ENCODE results near the gene ABHD8. TPM values are rescaled to one million over a fixed set of nuclear protein-coding genes. Genes with fewer than 3 reads are reported as not detected.

The ABHD8 gene
- total and polyA plus RNA-seq, 2 of the 13 experiments (the other 11 are each of a cell fraction or from before 2014, with no cell fraction given) = 6.3 to 7.2 TPM

DNA sequence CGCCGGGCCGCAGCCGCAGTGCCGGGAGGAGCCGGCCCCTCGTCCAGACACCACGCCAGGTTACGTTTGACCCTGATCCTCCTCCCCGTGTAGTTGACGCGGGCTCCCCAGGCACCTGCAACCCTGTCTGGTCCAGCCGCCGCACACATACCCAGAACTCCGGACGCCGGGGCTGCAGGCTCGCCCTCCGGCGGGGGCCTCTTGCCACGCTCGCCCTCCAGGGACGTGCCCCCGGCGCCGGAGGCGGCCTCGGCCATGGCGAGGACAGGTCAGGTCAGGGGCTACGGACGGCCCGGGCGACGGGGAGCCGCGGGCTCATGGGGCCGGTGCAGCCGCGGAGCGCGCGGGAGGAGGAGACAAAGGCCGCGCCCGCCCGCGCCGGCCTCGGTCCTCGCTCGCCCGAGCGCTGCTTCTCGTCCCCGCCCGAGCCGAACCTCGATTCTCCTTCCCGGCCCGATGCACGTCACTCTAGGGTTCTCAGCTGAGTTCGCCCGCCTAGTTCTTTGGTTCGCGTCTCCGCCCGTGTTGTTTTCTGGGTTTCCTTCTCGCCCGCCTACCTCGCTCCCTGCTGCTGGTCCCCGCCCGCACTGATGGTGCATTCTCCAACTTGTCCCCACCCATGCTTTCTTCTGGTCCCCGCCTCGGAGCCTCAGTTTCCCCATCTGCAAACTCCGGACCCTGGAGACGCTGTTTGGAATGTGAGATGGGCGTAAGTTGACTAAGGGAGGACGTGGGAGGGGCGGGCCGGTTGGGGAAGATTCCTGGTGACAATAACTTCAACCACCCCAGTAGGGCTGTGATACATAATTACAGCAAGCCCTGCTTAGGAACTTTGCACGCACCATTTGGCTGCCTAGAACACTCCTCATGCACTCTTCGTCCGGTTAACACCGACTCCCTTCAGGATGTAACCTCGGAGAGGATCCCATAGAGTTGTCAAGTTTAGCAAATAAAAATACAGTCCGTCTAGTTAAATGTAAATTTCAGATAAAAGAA is 31.5 kb upstream of the ABHD8 start, which contains the start of gene ANO8 (continued):
- TF ChIP-seq, protein P1, sequence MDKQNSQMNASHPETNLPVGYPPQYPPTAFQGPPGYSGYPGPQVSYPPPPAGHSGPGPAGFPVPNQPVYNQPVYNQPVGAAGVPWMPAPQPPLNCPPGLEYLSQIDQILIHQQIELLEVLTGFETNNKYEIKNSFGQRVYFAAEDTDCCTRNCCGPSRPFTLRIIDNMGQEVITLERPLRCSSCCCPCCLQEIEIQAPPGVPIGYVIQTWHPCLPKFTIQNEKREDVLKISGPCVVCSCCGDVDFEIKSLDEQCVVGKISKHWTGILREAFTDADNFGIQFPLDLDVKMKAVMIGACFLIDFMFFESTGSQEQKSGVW (CRISPR knock-in tag; IDR thresholded peaks at IDR 0.05; ENCODE audit: borderline replicate concordance) = no peak
- TF ChIP-seq, protein P2, sequence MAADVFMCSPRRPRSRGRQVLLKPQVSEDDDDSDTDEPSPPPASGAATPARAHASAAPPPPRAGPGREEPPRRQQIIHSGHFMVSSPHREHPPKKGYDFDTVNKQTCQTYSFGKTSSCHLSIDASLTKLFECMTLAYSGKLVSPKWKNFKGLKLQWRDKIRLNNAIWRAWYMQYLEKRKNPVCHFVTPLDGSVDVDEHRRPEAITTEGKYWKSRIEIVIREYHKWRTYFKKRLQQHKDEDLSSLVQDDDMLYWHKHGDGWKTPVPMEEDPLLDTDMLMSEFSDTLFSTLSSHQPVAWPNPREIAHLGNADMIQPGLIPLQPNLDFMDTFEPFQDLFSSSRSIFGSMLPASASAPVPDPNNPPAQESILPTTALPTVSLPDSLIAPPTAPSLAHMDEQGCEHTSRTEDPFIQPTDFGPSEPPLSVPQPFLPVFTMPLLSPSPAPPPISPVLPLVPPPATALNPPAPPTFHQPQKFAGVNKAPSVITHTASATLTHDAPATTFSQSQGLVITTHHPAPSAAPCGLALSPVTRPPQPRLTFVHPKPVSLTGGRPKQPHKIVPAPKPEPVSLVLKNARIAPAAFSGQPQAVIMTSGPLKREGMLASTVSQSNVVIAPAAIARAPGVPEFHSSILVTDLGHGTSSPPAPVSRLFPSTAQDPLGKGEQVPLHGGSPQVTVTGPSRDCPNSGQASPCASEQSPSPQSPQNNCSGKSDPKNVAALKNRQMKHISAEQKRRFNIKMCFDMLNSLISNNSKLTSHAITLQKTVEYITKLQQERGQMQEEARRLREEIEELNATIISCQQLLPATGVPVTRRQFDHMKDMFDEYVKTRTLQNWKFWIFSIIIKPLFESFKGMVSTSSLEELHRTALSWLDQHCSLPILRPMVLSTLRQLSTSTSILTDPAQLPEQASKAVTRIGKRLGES (CRISPR knock-in tag; IDR thresholded peaks at IDR 0.05; ENCODE audit: borderline replicate concordance) = no peak
- TF ChIP-seq PHF21A (CRISPR knock-in tag; IDR thresholded peaks at IDR 0.05) = peak; percentile 75
- TF ChIP-seq, protein P3, sequence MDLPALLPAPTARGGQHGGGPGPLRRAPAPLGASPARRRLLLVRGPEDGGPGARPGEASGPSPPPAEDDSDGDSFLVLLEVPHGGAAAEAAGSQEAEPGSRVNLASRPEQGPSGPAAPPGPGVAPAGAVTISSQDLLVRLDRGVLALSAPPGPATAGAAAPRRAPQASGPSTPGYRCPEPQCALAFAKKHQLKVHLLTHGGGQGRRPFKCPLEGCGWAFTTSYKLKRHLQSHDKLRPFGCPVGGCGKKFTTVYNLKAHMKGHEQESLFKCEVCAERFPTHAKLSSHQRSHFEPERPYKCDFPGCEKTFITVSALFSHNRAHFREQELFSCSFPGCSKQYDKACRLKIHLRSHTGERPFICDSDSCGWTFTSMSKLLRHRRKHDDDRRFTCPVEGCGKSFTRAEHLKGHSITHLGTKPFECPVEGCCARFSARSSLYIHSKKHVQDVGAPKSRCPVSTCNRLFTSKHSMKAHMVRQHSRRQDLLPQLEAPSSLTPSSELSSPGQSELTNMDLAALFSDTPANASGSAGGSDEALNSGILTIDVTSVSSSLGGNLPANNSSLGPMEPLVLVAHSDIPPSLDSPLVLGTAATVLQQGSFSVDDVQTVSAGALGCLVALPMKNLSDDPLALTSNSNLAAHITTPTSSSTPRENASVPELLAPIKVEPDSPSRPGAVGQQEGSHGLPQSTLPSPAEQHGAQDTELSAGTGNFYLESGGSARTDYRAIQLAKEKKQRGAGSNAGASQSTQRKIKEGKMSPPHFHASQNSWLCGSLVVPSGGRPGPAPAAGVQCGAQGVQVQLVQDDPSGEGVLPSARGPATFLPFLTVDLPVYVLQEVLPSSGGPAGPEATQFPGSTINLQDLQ (CRISPR knock-in tag; IDR thresholded peaks at IDR 0.05) = no peak
- no peak for TF ChIP-seq ZNF761 (CRISPR knock-in tag; conservative IDR thresholded peaks at IDR 0.05)
- no peak for TF ChIP-seq ZNF589 (CRISPR knock-in tag; conservative IDR thresholded peaks at IDR 0.05)
- TF ChIP-seq ZC3H4 (CRISPR knock-in tag; IDR thresholded peaks at IDR 0.05; ENCODE audit: borderline replicate concordance) = no peak
- peak; percentile 71 for TF ChIP-seq ZNF776 (CRISPR knock-in tag; IDR thresholded peaks at IDR 0.05)
- no peak for TF ChIP-seq HMG20A (CRISPR knock-in tag; IDR thresholded peaks at IDR 0.05; ENCODE audit: borderline replicate concordance)
- TF ChIP-seq, protein P4, sequence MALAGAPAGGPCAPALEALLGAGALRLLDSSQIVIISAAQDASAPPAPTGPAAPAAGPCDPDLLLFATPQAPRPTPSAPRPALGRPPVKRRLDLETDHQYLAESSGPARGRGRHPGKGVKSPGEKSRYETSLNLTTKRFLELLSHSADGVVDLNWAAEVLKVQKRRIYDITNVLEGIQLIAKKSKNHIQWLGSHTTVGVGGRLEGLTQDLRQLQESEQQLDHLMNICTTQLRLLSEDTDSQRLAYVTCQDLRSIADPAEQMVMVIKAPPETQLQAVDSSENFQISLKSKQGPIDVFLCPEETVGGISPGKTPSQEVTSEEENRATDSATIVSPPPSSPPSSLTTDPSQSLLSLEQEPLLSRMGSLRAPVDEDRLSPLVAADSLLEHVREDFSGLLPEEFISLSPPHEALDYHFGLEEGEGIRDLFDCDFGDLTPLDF (CRISPR knock-in tag; IDR thresholded peaks at IDR 0.05) = peak; percentile 27; the same call in 1 of the 2 replicates
- no peak for TF ChIP-seq HMG20B (CRISPR knock-in tag; conservative IDR thresholded peaks at IDR 0.05)
- TF ChIP-seq HES4 (CRISPR knock-in tag; IDR thresholded peaks at IDR 0.05; ENCODE audit: borderline replicate concordance) = peak; percentile 76; the same call in 1 of the 2 replicates
- no peak for TF ChIP-seq CCAR2 (optimal IDR thresholded peaks at IDR 0.05; ENCODE audit: low read depth, low read length)
- TF ChIP-seq ZBTB7A (CRISPR knock-in tag; IDR thresholded peaks at IDR 0.05) = peak; percentile 60; the same call in 1 of the 2 replicates
- no peak for TF ChIP-seq RFX5 (IDR thresholded peaks at IDR 0.05; ENCODE audit: low read depth, low read length)
- TF ChIP-seq ZNF720 (CRISPR knock-in tag; IDR thresholded peaks at IDR 0.05) = no peak
- TF ChIP-seq MED1 (CRISPR knock-in tag; IDR thresholded peaks at IDR 0.05) = peak; percentile 61
- no peak for TF ChIP-seq ZNF775 (CRISPR knock-in tag; IDR thresholded peaks at IDR 0.05; ENCODE audit: borderline replicate concordance)
- TF ChIP-seq SUZ12 (IDR thresholded peaks at IDR 0.05; ENCODE audit: low read depth, low read length) = no peak
- no peak for TF ChIP-seq KMT2A (CRISPR knock-in tag; IDR thresholded peaks at IDR 0.05)
- TF ChIP-seq CHCHD3 (CRISPR knock-in tag; IDR thresholded peaks at IDR 0.05) = no peak
